Stimulated activated CD4-positive, alpha-beta T cell treated with anti-CD3 and anti-CD28 coated beads, TNF-alpha, amount 100 ng/mL, for 48 hours (primary cell): Measurements from ENCODE around the gene LPCAT1.

Experiments used
- DNase-seq, 3 donors: peaks; one replicate each; pipeline ENCODE4 v3.0.0-alpha.2; 2020; ENCODE audit warnings: low read depth in 3 of 3

LPCAT1 gene

DNA sequence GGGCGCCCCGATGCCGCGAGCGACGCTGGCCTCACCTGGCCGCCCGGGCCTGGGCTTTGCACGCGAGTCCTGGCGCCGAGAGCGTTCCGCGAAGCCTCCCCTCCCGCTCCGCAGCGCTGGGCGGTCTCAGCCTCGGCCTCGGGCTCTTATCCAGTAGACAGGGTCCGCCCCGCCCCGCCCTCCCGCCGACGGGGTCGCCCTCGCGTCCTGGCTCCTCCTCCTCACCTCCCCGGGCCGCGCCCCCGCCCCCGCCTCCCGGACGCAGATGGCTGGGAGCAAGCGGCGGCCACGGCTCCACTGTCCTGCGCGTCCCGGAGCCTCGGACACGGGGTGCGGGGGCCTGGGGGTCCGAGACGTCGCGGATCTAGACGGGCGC, 78.5 kb downstream of the LPCAT1 start, which contains the start of gene SLC6A3:
Gene SLC6A3, minus strand, starts transcription at position 128 of the 376 bp plus-strand sequence. CDS start 2,243 bp downstream, outside the sequence.
- peak in 1 of 3 donors; percentile 8 for DNase-seq

GRCh38 chr5:1444361-1445189, 79.2 kb downstream of the LPCAT1 start:
- DNase-seq, result no peak

GRCh38 chr5:1443991-1444360, 79.8 kb downstream of the LPCAT1 start:
- DNase-seq, result no peak

DNA sequence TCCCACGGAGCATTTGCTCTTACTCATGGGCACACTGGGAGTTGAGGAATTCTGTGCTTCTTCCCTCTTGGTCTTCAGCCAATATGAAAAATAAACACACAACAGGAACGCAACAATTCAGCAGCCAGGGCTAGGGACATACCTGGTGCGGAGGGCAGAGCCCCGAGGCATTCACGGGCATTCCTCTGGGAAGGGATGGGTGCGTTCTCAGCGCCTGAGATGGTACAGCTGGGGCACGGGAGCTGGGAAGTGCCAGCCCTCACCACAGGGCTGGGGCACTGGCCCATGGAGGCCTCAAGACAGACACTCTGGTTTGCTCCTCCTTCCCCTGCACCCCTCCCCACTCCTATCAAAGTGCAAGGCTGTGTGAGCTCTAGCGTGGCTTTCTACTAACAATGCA, 80.6 kb downstream of the LPCAT1 start:
- DNase-seq, result no peak

GRCh38 chr5:1442222-1443145, 81.3 kb downstream of the LPCAT1 start:
- DNase-seq, result no peak

- no peak for DNase-seq
Observed at GRCh38 chr5:1441166-1441865, 82.4 kb downstream of the LPCAT1 start.

DNA sequence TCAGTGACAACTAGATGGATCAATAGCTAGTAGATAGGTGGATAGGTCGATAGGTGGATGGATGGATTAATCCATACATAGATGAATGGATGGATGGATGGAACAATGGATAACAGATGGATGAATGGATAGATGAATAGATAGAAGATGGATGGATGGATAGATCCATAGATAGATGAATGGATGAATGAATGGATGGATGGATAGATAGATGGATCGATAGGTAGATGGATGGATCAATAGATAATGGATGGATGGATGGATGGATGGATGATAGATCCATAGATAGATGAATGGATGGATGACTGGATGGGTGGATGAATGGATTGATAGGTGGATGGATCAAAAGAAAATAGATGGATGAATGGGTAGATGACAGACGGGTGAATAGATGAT, 83.7 kb downstream of the LPCAT1 start:
- DNase-seq, result no peak

GRCh38 chr5:1439388-1440097, 84.2 kb downstream of the LPCAT1 start:
- no peak for DNase-seq

- no peak for DNase-seq
Observed at GRCh38 chr5:1438871-1439270, 84.9 kb downstream of the LPCAT1 start.

GRCh38 chr5:1437876-1438559, 85.7 kb downstream of the LPCAT1 start:
- DNase-seq, result no peak

DNA sequence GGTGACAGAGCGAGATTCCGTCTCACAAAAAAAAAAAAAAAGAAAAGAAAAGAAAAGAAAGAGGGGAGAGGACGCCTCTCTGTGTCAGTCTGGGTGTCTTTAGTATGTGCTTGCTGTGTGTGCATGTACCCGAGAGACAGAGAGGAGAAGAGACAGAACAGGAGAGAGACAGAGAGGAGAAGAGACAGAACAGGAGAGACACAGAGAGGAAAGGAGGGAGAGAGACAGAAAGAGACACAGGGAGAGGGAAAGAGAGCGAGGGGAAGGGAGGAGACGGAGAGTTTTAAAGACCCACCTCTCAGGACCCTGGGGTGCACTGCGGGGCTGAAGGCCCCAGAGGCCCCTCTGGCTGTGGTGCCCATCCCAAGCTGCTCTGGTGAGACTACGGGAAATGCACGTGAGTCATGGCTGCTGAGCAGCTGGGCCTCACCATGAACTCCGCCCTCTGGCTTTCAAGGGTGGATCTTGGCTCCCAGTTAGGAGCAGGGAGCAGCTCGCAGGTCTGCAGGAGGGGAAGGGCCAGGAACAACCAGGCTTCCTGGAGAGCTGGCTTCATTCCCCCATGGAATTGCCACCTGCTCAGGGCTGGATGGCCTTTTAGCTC, 86.4 kb downstream of the LPCAT1 start:
- no peak for DNase-seq

DNA sequence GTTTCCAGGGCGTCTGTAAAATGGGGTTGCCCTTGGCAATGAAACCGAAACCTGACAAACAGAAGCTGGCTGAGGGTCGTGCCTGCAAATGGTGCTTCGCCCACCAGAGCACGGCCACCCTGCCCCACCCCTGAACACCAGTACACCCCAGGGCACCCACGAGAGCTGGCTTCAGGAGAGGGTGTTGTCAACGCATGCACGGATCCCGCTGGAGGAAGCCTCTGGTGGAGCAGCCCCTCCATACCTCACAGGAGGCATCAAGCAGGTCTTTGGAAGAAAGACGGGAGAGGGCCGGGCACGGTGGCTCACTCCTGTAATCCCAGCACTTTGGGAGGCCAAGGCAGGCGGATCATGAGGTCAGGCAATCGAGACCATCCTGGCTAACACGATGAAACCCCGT, 87.1 kb downstream of the LPCAT1 start:
- DNase-seq, result no peak

GRCh38 chr5:1436036-1436435, 87.7 kb downstream of the LPCAT1 start:
- no peak for DNase-seq

GRCh38 chr5:1435369-1435768, 88.4 kb downstream of the LPCAT1 start:
- no peak for DNase-seq

DNA sequence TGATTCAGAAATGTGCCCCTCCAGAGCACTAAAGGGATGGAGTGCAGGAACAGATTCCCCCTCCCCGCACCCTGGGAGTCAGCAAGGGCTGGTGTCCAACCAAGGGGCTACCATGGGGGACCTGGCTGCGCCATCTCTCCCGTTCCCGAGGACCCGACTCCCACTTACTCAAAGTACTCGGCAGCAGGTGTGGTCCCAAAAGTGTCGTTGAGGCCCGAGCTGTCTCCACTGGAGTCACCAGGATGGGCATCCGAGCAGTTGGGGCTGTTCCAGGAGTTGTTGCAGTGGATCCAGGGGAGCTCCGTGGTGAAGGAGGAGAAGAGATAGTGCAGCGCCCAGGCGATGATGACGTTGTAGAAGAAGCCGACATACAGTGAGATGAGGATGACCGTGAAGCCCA, 91.5 kb downstream of the LPCAT1 start:
- no peak for DNase-seq

- no peak for DNase-seq
Observed at GRCh38 chr5:1431896-1432295, 91.9 kb downstream of the LPCAT1 start.

- DNase-seq, result no peak
Observed at GRCh38 chr5:1431021-1431811, 92.5 kb downstream of the LPCAT1 start.

GRCh38 chr5:1430121-1430795, 93.5 kb downstream of the LPCAT1 start:
- DNase-seq, result no peak

- DNase-seq, result no peak
Observed at GRCh38 chr5:1429496-1429895, 94.3 kb downstream of the LPCAT1 start.
